ENCODE results near the gene KIAA0408.

KIAA0408 gene

DNA sequence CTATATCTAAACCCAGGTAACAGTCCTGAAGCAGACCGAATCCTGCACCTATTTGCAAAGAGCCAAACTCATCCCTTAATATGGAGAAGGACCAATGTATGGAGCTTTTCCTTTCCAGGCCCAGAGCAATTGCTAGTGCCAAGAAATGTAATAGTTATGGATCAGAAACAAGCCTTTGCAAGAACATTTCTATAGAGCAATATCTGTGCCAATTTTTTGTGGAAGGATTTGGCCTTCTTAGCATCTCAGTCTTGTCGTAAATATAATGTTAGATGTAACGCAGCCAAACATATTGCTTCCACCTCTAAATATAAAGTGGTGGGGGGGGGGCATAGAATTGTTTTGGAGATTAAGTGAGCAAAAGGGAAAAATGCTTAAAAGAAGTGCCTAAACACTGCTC lies 2.7 kb downstream of the KIAA0408 start:
- TF ChIP-seq, protein P1, sequence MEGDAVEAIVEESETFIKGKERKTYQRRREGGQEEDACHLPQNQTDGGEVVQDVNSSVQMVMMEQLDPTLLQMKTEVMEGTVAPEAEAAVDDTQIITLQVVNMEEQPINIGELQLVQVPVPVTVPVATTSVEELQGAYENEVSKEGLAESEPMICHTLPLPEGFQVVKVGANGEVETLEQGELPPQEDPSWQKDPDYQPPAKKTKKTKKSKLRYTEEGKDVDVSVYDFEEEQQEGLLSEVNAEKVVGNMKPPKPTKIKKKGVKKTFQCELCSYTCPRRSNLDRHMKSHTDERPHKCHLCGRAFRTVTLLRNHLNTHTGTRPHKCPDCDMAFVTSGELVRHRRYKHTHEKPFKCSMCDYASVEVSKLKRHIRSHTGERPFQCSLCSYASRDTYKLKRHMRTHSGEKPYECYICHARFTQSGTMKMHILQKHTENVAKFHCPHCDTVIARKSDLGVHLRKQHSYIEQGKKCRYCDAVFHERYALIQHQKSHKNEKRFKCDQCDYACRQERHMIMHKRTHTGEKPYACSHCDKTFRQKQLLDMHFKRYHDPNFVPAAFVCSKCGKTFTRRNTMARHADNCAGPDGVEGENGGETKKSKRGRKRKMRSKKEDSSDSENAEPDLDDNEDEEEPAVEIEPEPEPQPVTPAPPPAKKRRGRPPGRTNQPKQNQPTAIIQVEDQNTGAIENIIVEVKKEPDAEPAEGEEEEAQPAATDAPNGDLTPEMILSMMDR (conservative IDR thresholded peaks at IDR 0.05; ENCODE audit: low read length) = no peak
- H3K4me3 ChIP-seq (ENCODE audit: low read length) = no peak overlapping the region
- no peak for DNase-seq (ENCODE audit: low read depth)

DNA sequence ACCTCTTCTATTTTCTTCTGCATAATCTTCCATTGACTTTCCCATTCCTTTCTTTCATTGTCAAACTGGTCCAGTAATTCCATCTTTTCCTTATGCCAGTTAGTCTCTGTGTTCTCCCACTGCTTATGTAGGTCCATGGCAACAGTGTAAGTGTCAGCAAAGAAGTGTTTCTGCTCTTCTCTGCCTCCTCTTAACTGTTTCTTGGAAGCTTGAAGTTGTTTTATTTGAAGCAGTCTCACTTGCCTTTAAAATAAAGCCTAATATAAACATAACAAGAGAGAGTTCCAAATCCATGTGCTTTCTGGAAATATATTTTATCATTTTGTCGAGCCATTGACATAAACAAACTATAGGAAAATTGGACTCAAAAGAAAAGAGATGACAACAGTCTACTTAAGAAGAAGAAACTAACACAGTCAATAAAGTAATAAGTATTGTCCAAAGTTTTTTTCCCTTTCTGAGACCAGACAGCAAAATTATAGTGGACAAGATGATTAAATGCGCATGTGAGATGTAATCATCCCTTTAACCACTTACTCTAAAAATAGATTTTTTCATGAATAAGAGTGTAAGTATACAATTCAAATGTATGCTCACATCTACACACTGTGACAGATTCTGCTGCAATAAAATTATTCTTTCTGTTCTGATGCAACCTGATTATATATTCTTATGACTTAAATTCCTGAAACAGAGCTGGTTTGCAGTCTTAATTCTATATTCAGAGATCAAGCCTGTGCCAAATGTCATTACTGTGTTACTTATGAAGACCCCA lies 5.2 kb downstream of the KIAA0408 start:
- TF ChIP-seq, protein P1 (conservative IDR thresholded peaks at IDR 0.05; ENCODE audit: low read length) = no peak
- no peak for DNase-seq (ENCODE audit: low read depth)
- no peak overlapping the region for H3K4me3 ChIP-seq (ENCODE audit: low read length)

DNA sequence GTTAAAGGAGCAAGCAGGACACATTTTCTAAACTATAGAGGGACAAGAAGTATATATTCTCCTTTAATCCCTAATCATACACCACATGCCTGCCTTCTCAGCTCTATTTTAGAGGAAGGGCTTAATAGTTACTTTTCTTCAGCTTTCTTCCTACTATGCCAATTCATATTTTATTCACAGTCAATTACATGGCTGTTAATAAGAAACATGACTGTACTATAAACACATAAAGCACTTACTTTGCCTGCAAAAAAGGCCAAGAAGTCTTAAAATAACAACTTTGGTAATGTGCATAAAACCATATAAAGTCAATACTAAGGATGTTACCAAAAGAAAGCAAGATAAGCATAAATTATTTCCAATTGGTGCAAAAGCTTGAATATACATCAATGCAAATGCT lies 6.4 kb downstream of the KIAA0408 start:
- DNase-seq (ENCODE audit: low read depth) = no peak
- no peak overlapping the region for H3K4me3 ChIP-seq (ENCODE audit: low read length)
- TF ChIP-seq, protein P1 (conservative IDR thresholded peaks at IDR 0.05; ENCODE audit: low read length) = no peak

DNA sequence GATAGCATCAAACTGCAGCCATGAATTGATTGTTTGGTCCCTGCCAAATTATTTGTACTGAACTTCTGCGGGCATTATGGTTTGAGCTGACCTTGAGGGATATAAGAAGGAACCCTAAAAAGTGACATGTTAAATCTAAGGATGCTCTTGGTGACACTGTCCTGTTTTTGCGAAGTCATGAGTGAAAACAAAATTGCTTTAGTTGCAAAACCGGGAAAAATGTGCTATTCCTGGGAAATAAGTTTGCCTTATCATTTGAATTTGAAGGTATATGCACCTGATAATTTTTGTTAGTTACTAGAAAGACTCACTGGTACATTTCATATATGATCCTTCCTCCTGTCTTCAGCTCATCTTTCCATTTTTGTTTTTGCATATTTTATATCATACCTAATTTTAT lies 7.8 kb downstream of the KIAA0408 start:
- TF ChIP-seq, protein P1 (conservative IDR thresholded peaks at IDR 0.05; ENCODE audit: low read length) = no peak
- H3K4me3 ChIP-seq (ENCODE audit: low read length) = no peak overlapping the region
- no peak for DNase-seq (ENCODE audit: low read depth)

DNA sequence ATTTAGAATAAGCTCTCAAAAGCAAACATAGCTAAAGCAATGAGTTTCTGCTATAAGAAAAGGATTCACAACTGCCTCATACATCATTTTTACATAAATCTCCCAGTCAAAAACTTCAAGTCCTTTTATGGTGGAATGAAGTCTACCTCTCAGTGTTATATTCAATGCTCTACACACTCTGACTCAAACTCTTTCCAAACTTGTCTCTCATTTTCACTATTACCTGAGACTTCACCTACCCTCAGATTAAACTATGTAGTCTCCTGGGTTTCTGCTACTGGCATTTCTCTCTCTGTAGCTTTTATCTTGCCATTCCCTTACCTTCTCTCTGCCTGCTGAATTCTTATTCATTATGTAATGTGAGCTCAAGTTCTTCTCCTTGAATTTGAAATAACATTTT lies 11.4 kb downstream of the KIAA0408 start:
- H3K4me3 ChIP-seq (ENCODE audit: low read length) = no peak overlapping the region
- TF ChIP-seq, protein P1 (conservative IDR thresholded peaks at IDR 0.05; ENCODE audit: low read length) = no peak
- DNase-seq (ENCODE audit: low read depth) = no peak

DNA sequence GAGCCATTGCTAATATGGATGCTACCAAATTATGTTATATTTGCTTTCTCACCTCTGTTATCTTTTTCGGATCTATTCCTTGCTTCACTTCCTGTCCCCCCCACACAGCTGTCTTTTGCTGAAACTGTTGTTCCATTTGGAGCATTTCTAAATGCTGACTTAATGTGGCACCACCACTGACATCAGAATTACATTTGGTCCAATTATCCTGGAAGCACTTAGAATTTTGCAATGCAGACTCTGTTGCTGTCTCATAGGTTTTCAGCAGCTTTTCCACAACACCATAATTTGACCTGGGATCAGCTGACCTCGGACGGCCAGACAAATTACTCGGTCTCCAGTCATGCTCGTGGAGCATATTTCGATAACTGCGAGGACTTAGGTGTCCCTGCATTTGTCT lies 12.8 kb downstream of the KIAA0408 start:
- TF ChIP-seq, protein P1 (conservative IDR thresholded peaks at IDR 0.05; ENCODE audit: low read length) = no peak
- DNase-seq (ENCODE audit: low read depth) = peak; percentile 20
- no peak overlapping the region for H3K4me3 ChIP-seq (ENCODE audit: low read length)

DNA sequence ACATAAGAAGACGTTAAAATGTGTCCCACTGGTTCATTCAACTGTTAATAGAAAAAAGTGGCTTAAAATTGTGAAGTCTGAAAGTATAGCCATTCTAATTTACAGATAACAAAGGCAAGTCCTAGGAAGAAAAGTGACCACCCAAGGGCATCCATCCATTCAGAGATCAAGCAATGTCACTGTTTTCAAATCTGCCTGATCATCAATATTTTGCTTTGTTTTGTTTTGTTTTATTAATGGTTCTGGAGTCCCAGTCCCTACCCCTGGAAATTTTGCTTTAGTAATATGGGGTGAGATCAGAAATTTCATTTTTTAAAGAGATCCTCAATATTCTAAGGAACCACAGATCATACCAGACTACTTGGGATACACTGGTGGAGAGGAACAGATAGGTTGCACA lies 17.3 kb downstream of the KIAA0408 start:
- TF ChIP-seq, protein P1 (conservative IDR thresholded peaks at IDR 0.05; ENCODE audit: low read length) = no peak
- DNase-seq (ENCODE audit: low read depth) = no peak
- H3K4me3 ChIP-seq (ENCODE audit: low read length) = no peak overlapping the region

Measured in AG10803 (cell line).